ENCODE data around the gene KRTAP9-8.
"Not testable (repeated sequence)": the region's sequence is repeated elsewhere in the genome, so short reads cannot be mapped to it uniquely, and the experiment has no call there.

The KRTAP9-8 gene

DNA sequence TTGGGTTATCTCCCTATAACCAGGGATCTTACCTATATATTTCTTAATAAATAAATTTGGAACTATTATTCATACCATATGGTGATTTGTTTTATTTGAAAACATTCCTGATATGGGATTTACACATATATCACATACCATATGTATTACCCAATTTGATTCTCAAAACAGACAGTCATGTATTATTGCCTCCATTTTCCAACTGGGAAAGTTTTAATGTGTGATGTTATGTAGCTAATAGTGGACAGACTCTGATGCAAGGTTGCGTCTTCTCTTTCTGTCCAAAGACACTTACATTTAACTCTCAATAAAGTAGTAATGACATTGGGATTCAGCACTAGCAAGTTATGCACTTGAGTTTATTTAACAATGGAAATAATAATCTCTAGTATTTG is 18.5 kb downstream of the KRTAP9-8 start:
- Histone ChIP-seq H3K4me3 (ENCODE audit: low read depth, low read length) (no peak overlapping the region), H3K36me3 (no peaks in the 10 kb centered on the region), H3K27ac (no peak overlapping the region), H3K9me3 (ENCODE audit: severe bottlenecking) (no peaks in the 10 kb centered on the region), H3K27me3 (ENCODE audit: insufficient read depth, low read depth, severe bottlenecking) (peaks cover 87% of the 10 kb centered on the region)
- TF ChIP-seq, protein P1, sequence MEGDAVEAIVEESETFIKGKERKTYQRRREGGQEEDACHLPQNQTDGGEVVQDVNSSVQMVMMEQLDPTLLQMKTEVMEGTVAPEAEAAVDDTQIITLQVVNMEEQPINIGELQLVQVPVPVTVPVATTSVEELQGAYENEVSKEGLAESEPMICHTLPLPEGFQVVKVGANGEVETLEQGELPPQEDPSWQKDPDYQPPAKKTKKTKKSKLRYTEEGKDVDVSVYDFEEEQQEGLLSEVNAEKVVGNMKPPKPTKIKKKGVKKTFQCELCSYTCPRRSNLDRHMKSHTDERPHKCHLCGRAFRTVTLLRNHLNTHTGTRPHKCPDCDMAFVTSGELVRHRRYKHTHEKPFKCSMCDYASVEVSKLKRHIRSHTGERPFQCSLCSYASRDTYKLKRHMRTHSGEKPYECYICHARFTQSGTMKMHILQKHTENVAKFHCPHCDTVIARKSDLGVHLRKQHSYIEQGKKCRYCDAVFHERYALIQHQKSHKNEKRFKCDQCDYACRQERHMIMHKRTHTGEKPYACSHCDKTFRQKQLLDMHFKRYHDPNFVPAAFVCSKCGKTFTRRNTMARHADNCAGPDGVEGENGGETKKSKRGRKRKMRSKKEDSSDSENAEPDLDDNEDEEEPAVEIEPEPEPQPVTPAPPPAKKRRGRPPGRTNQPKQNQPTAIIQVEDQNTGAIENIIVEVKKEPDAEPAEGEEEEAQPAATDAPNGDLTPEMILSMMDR (IDR thresholded peaks at IDR 0.05; ENCODE audit: low read depth, low read length): no peak
- DNase-seq: no peak

DNA sequence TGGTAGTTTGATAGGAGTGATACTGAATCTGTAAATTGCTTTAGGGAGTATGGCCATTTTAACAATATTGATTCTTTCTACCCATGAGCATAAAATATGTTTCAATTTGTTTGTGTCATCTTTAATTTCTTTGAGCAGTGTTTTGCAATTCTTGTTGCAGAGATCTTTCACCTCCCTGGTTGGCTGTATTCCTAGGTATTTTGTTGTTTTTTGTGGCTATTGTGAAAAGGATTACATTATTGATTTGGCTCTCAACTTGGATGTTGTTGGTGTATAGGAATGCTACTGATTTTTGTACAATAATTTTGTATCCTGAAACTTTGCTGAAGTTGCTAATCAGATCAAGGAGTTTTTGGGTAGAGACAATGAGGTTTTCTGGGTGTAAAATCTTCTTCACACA is 20.6 kb downstream of the KRTAP9-8 start:
- H3K9me3 ChIP-seq (ENCODE audit: severe bottlenecking): no peaks in the 10 kb centered on the region
- peaks cover 85% of the 10 kb centered on the region for H3K27me3 ChIP-seq (ENCODE audit: insufficient read depth, low read depth, severe bottlenecking)
- TF ChIP-seq, protein P1 (IDR thresholded peaks at IDR 0.05; ENCODE audit: low read depth, low read length): no peak
- no peaks in the 10 kb centered on the region for H3K36me3 ChIP-seq
- H3K4me3 ChIP-seq (ENCODE audit: low read depth, low read length): no peak overlapping the region
- H3K27ac ChIP-seq: no peak overlapping the region
- DNase-seq: no peak

DNA sequence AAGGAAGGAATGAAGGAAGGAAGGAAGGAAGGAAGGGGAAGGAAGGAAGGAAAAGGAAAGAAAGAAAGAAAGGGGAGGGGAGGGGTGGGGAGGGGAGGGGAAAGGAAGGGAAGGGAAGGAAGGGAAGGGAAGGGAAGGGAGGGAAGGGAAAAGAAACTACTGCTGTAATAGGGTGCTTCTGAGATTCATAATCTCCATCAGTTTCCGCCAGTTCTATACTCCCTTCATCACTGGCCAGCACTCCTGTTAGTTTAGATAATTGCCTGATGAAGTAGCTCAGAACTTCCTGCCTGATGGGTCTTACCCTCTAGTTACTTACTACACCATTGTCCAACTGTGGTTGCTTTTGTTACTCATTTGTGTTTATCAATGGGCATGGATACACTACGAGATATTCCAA is 25.4 kb downstream of the KRTAP9-8 start:
- Histone ChIP-seq H3K9me3 (ENCODE audit: severe bottlenecking) (no peaks in the 10 kb centered on the region), H3K27ac (no peak overlapping the region), H3K27me3 (ENCODE audit: insufficient read depth, low read depth, severe bottlenecking) (peaks cover 59% of the 10 kb centered on the region), H3K36me3 (no peaks in the 10 kb centered on the region), H3K4me3 (ENCODE audit: low read depth, low read length) (no peak overlapping the region)
- no peak for DNase-seq
- TF ChIP-seq, protein P1 (IDR thresholded peaks at IDR 0.05; ENCODE audit: low read depth, low read length): no peak

DNA sequence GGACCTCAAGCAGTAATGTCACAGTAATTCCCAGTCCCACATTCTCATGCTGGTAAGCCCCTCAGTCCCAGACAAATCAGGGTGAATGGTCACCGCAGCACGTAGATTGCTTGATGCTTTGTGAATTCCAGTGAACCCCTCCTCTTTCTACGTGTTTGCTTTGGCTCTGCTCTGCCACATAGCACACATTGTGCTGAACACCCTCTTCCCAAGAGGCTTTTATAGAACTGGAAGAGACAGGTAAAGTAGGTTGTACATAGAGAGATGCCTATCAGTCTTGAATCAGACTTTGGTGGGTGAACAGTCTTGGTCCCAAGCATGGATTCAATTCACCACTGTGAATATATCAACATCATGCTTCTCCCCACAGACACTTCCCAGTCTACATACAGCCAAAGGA is 26.8 kb downstream of the KRTAP9-8 start:
- Histone ChIP-seq H3K9me3 (ENCODE audit: severe bottlenecking) (no peaks in the 10 kb centered on the region), H3K27me3 (ENCODE audit: insufficient read depth, low read depth, severe bottlenecking) (peaks cover 45% of the 10 kb centered on the region), H3K27ac (no peak overlapping the region), H3K4me3 (ENCODE audit: low read depth, low read length) (no peak overlapping the region), H3K36me3 (no peaks in the 10 kb centered on the region)
- TF ChIP-seq, protein P1 (IDR thresholded peaks at IDR 0.05; ENCODE audit: low read depth, low read length): no peak
- no peak for DNase-seq

DNA sequence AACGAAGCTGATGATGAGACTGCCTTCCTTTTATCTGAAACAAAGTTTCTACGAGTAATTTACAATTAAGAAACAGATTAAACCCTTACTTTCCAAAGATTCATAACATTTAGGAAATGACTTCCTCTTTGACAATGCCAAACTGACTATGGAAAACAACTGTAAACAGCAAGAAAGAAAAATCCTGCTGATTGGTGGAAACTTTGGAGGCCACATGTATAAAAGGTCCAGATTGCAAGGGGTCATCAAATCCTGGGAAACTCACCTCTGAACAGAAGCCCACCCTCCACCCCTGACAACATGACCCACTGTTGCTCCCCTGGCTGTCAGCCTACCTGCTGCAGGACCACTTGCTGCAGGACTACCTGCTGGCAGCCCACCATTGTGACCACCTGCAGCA is 27.3 kb downstream of the KRTAP9-8 start, which contains the start of gene KRTAP9-6:
Gene KRTAP9-6 (plus strand): TSS at position 301 of the 400 bp plus-strand sequence. CDS start 0 bp downstream, at position 301.
- H3K36me3 ChIP-seq: no peaks in the 10 kb centered on the region
- no peaks in the 10 kb centered on the region for H3K9me3 ChIP-seq (ENCODE audit: severe bottlenecking)
- H3K27me3 ChIP-seq (ENCODE audit: insufficient read depth, low read depth, severe bottlenecking): peaks cover 42% of the 10 kb centered on the region
- no peak for DNase-seq
- H3K27ac ChIP-seq: no peak within 1 kb of the TSS
- TF ChIP-seq, protein P1 (IDR thresholded peaks at IDR 0.05; ENCODE audit: low read depth, low read length): no peak
- H3K4me3 ChIP-seq (ENCODE audit: low read depth, low read length): no peak within 1 kb of the TSS

DNA sequence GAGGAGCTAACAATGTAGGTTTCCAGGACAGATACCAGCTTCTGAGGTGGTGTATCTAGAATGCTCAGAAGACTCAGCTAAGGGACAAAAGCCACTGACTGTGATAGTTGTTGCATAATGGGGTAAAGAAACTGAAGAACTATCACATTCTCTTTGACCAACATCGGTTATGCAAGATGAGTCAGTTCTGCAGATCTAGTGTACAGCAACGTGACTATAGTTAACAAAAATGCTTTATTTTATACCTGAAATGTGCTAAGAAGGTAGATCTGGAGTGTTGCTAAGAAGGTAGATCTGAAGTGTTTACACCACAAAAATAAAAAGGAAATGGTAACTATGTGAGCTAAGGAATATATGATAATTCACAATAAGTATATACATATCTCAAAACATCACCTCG is 29.9 kb downstream of the KRTAP9-8 start:
- Histone ChIP-seq H3K36me3 (no peaks in the 10 kb centered on the region), H3K4me3 (ENCODE audit: low read depth, low read length) (no peak overlapping the region), H3K9me3 (ENCODE audit: severe bottlenecking) (no peaks in the 10 kb centered on the region), H3K27me3 (ENCODE audit: insufficient read depth, low read depth, severe bottlenecking) (peaks cover 24% of the 10 kb centered on the region), H3K27ac (no peak overlapping the region)
- TF ChIP-seq, protein P1 (IDR thresholded peaks at IDR 0.05; ENCODE audit: low read depth, low read length): no peak
- DNase-seq: no peak

DNA sequence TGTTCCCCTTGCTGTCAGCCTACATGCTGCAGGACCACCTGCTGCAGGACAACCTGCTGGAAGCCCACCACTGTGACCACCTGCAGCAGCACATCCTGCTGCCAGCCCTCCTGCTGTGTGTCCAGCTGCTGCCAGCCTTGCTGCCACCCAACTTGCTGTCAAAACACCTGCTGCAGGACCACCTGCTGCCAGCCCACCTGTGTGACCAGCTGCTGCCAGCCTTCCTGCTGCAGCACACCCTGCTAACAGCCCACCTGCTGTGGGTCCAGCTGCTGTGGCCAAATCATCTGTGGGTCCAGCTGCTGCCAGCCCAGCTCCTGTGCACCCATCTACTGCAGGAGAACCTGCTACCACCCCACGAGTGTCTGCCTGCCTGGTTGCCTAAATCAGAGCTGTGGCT is 33.5 kb downstream of the KRTAP9-8 start:
- not testable (repeated sequence) for H3K36me3 ChIP-seq; DNase-seq; H3K27me3 ChIP-seq (ENCODE audit: insufficient read depth, low read depth, severe bottlenecking); H3K4me3 ChIP-seq (ENCODE audit: low read depth, low read length); H3K9me3 ChIP-seq (ENCODE audit: severe bottlenecking); H3K27ac ChIP-seq
